ENCODE measurements around the gene TWSG1.
"Not testable (repeated sequence)": the region's sequence is repeated elsewhere in the genome, so short reads cannot be mapped to it uniquely, and the experiment has no call there.

The TWSG1 gene

GRCh38 chr18:9336827-9337226 is 2.3 kb downstream of the TWSG1 start:
- DNase-seq = no peak

GRCh38 chr18:9337873-9338272 is 3.3 kb downstream of the TWSG1 start:
- DNase-seq = peak; percentile 68

GRCh38 chr18:9340472-9340871 is 5.9 kb downstream of the TWSG1 start:
- no peak for DNase-seq

- no peak for DNase-seq
These were observed 9.0 kb downstream of the TWSG1 start for GRCh38 chr18:9343577-9343976.

- no peak for DNase-seq
These were observed 12.2 kb downstream of the TWSG1 start for GRCh38 chr18:9346775-9347174.

- DNase-seq = peak; percentile 47
These were observed 13.6 kb downstream of the TWSG1 start for GRCh38 chr18:9348079-9348671.

GRCh38 chr18:9348766-9349165 is 14.2 kb downstream of the TWSG1 start:
- DNase-seq = no peak

GRCh38 chr18:9353596-9353995 is 19.0 kb downstream of the TWSG1 start:
- no peak for DNase-seq

GRCh38 chr18:9354256-9354655 is 19.7 kb downstream of the TWSG1 start:
- DNase-seq = peak; percentile 19

GRCh38 chr18:9356976-9357375 is 22.4 kb downstream of the TWSG1 start:
- DNase-seq = no peak

GRCh38 chr18:9359796-9360195 is 25.2 kb downstream of the TWSG1 start:
- DNase-seq = no peak

GRCh38 chr18:9361191-9361590 is 26.6 kb downstream of the TWSG1 start:
- DNase-seq = no peak

GRCh38 chr18:9362869-9363268 is 28.3 kb downstream of the TWSG1 start:
- no peak for DNase-seq

GRCh38 chr18:9364242-9364641 is 29.7 kb downstream of the TWSG1 start:
- DNase-seq = no peak

GRCh38 chr18:9365406-9365805 is 30.8 kb downstream of the TWSG1 start:
- peak; percentile 61 for DNase-seq

GRCh38 chr18:9366126-9366714 is 31.6 kb downstream of the TWSG1 start:
- DNase-seq = peak; percentile 50

- not testable (repeated sequence) for DNase-seq
These were observed 38.7 kb downstream of the TWSG1 start for GRCh38 chr18:9373254-9373653.

- no peak for DNase-seq
These were observed 44.5 kb downstream of the TWSG1 start for GRCh38 chr18:9379118-9379517.

GRCh38 chr18:9380101-9380500 is 45.5 kb downstream of the TWSG1 start:
- DNase-seq = no peak

- peak; percentile 31 for DNase-seq
These were observed 46.2 kb downstream of the TWSG1 start for GRCh38 chr18:9380621-9381395.

- DNase-seq = no peak
These were observed 52.3 kb downstream of the TWSG1 start for GRCh38 chr18:9386879-9387278.

GRCh38 chr18:9387891-9388290 is 53.3 kb downstream of the TWSG1 start:
- no peak for DNase-seq

GRCh38 chr18:9389706-9390105 is 55.1 kb downstream of the TWSG1 start:
- DNase-seq = no peak

GRCh38 chr18:9392726-9393125 is 58.2 kb downstream of the TWSG1 start:
- no peak for DNase-seq
